Stimulated activated CD8-positive, alpha-beta memory T cell treated with anti-CD3 and anti-CD28 coated beads, Interleukin-7, amount 100 ng/mL, for 1 hour (primary cell): ENCODE results near the gene CASD1.

Experiments
- DNase-seq, 2 donors: peaks; one replicate each; pipeline ENCODE4 v3.0.0-alpha.2; 2020; ENCODE audit warnings: low read depth in 2 of 2

Gene CASD1

DNA sequence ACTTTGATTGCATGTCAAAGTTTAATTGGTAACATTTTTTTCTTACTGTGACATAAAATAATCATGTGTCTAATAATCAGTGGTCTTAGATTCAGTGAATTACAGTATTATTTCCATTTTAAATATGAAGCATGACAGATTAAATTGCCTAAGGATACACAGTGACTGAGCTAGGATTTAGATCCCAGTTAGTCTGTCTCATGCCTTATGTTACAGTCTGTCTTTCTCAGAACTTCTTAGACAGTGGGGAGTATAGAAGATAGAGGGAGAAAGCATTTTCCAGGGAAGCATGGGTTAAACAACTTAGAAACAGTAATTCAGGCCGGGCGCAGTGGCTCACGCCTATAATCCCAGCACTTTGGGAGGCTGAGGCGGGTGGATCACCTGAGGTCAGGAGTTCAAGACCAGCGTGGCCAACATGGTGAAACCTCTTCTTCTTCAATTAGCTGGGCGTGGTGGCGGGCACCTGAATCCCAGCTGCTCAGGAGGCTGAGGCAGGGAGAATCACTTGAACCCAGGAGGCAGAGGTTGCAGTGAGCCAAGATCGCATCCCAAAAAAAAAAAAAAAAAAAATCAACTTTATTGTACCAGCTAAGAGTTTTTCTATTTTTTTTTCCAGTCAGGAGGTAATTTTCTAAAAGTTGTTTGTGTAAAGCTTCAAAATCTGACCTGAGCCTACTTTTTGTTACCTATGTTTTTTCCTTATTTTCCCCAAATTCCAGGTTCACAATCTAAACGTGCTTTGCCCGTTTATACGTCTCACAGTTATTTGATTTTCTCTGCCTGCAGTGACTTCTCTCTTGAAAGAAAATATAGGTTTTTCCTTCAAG is 3.3 kb downstream of the CASD1 start:
- DNase-seq, result no peak

DNA sequence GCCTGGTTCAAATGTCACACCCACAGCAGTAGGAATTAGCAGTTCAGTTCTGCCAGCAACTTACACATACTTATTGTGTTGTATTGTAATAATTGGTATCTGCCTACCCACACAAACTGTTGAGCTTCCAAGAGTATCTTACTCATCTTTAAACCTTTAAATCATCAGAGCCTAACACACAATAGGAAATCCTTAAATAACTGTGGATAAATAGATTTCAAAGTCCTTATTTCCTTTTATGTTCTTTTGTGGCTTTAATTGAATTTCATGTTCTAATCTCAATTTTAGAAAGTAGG is 3.9 kb downstream of the CASD1 start:
- DNase-seq, result no peak

DNA sequence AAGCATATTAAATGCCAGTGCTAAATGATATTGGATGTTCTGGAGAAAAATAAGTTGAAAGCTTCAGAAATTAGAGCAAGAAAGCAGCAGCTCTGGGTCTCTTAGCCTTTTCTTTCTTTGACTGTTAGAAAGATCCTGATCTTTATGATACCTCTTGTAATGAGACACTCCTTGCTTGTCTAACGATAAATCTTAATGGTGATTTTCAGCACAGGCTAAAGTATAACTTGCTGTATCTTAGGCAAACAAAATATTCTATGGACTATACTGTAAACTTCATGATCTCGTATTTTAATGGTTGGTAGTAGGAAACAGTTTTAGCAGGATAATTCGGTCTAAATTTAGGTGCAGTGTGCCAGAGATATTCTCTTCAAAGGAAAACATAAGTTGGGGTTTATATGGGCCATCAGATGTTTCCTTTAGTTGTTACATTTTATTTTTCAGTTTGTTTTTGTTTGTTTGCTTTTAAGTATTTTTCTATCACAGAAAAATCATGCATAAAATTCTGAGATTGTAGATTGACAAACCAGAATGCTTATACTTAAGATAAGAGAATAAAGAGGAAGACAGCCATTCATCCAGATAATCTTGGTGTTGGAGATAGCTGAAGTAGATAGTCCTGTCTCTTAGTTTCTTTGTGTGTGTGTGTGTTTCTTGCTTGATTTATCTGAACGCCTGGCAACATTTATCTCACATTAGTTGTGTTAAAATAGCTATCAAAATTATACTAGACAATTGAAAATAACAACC is 4.7 kb downstream of the CASD1 start:
- no peak for DNase-seq

DNA sequence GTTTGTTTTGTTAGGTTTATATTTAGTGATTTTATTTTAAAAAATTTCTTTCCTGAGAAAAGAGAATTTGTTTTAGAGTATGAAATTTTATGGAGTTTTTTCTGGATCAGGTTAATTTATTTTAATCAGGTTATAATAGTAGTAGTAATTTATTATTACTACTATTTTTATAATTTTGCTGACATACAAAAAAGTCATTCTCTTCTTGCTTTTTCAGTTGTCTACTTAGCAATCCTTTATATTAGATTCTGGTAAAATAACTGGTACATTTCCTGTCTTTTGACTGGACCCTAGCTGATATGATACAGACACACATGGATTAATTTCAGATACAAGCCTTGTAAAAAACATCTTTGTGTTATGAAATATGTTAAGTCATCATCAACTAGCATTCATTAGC is 5.3 kb downstream of the CASD1 start:
- no peak for DNase-seq

DNA sequence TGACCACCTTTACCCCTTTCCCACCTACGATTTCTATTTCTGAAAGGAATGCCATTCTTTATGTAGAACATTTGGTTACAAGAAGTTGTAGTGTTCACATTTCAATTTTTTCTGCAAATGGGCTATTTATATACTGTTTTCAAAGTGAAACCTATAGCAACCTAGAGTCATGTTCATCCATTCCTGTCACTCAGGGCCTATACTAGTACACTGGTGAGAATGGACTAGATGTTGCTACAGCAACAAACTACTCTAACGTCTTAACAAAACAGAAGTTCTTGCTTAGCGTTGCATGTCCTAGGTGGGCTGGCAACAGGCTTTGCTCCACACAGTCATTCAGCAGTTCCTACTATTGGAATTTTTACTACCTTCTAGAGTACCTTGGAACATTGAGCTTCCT is 16.3 kb downstream of the CASD1 start:
- DNase-seq, result no peak

DNA sequence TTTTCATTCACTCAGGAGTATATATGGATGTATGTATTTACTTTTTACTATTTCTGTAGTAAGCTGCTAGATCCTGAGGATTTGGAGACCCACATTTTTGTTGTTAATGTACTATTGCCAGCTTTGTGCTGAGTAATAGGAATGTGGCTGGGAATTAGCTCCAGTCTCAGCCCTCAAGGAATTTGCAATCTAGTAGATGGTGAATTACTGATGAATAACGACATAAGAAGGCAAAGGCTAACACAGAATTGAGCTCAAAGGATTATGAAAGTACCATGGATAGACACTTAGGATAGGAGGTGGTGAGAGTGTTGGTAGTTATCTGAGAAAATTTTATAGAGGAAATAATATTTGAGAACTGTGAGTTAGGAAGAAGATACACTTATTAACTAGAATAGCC is 19.9 kb downstream of the CASD1 start:
- no peak for DNase-seq

DNA sequence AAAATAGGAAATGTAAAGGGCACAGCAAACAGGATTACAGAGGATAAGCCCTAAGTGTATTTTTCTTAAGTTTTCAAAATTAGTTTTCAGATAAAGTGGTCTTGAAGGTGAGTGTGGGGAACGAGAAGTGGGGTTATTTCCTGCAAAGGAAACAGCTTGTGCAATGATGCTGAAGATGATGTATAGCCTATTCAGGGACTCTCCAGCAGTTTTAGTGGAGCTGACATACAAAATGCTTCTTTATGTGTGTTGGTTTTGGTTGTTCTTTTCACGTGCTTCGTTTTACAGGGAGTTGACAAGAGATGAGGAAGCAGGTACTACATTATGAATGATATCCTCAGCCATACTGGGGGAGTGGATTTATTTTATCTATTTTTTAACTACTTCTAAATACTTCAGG is 20.5 kb downstream of the CASD1 start:
- no peak for DNase-seq

DNA sequence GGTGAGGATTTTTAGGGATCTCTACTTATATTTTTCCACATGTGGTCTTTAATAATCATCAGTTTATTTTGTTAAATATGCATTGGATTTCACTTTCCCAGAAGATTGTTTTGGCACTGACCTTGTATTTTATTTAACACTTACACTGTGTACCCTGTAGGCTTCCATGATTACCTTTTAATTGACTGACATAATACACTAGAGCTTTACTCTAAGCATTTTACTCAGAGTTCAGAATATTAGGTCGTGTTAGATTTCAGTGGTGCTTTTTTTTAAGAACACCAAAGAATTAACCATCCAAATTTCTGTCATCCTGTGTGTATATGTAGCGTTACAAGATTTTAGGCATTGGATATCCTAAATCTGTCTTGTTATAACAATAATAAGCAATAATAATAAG is 23.1 kb downstream of the CASD1 start:
- no peak for DNase-seq

DNA sequence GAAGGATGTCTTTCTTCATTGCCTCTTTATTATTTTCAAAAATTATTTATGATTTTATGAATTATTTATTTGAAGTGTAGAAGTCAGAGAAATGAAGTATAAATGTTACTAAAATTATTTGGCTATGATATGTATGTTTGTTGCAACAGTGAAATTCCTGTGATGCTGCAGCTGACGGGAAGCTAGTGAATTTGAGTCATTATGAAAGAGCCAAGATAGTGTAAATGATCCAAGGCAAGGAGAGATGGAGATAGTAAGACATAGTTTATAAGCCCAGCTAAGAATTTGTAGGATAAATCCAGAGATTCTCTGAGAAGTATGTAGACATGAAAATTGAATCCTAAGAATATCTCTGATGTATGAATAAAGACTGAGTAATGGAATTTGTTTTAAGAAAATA is 30.8 kb downstream of the CASD1 start:
- DNase-seq, result no peak

DNA sequence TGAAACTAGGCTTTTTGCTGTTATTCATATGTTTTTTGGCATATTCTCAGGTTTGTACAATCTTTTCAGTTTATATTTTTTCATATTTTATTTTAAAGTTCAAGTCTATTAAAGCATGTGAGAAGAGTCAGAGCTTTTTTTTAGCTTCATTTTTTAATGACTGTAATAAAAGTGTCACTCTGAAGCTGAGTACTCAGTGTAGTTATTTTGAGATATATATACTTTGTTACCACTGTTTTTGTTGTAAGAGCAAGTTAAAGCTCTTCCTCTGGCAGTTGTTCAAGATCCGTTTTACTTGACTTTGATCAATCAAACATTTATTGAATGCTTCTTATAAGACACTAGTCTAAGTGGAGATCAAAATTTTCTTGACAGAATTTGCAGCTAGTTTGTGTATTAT is 37.5 kb downstream of the CASD1 start:
- no peak for DNase-seq

DNA sequence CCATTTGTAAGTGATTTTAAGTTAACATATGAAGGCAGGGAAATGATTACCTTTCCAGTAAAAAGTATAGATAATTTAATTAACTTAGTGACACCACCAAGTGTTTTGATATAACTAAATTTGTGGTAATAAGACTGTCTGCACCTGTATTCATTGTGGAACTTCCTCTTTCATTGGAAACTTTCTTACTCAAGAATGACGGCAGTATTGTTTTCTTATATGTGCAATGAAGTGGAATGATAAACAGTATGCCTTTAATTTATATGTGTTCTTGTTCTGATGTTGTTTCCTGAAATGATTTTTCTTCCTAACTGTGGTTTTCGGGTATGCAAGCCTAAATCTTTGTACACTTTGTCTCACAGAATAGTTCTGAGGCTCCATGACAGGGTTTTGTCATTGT is 46.4 kb downstream of the CASD1 start:
- DNase-seq, result no peak

DNA sequence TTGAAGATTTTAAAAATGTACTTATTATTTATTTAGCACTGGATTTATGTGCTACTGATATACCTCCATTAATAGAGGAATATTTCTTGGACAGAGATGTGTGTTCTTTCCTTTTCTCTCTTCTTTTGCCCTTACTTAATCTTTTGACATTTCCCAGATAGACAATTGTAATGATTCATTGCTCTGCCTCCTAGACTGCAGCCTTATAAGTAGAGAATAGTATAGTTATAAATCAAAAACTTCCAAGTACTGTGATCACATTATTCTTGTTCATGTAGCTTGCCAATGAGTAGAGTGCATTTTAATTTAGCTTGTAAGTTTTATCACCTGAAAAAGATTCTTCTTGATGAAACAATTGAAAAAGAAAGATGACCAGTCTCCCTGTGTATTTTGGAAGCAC is 47.6 kb downstream of the CASD1 start:
- DNase-seq, result no peak

DNA sequence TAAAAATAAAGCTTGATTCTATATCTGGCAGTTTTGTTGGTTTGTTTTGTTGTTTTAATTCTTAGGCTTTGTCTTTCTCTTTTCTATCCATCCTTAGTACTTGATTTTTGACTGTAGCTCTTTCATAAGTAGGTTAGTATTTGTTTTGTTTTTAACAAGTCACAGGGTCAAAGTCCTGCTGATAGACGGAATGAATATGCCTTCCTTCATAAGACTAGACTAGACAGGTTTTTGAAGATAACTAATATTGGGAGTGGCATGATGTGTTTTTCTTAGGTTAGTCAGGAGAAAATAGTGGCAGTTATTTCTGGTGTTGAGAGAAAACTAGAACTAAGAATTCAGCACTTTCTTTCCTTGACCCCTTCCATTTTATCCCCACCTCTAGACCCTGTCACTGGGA is 50.4 kb downstream of the CASD1 start:
- DNase-seq, result no peak

DNA sequence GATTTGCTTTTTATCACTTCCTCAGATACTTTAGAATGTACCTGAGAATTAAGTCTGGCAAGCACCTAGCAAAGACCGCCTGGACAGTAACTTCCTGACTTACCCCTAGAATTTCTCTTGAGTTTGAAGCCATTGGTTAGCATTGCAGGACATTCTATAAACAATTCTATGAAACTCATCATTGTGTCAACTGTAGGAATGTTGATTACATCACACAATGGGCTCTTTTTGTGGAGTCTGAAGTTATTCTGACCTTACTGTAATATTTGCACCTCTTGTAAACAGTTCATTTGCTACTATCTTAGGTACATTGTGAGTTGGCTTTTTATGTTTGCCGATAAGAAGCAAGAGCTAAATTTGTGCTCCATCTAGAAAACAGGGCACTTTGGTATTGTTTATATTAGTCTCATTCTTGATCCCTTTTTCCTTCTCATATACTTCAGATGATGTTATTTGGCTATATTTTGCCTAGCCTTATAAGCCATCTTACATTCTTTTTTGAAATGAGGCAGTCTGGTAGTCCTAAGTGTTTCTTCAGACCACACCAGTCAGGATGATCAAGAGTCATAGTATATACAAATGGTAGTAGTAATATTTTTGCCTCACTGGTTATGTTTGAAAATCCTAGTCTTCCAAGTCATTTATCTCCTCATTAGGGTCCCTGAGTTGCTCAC is 52.4 kb downstream of the CASD1 start:
- DNase-seq, result no peak

DNA sequence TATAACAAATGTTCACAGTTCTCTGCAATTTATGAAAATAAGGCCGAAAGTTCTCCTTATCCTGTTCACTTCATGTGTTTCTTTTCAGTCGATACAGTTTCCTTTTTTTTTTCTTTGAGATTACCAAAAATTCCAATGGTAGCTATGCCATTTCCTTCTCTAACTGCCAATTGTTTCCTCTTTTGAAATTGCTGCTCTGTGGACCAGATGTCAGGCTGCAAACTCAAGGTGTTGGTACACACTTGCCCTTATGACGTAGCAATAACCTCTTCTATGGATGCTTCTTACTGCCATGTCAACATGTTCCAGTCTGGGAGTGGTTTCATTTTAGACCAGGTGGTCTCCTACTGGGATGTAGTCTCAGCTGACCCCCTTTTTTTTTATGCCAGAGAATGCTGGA is 52.9 kb downstream of the CASD1 start:
- DNase-seq, result no peak

DNA sequence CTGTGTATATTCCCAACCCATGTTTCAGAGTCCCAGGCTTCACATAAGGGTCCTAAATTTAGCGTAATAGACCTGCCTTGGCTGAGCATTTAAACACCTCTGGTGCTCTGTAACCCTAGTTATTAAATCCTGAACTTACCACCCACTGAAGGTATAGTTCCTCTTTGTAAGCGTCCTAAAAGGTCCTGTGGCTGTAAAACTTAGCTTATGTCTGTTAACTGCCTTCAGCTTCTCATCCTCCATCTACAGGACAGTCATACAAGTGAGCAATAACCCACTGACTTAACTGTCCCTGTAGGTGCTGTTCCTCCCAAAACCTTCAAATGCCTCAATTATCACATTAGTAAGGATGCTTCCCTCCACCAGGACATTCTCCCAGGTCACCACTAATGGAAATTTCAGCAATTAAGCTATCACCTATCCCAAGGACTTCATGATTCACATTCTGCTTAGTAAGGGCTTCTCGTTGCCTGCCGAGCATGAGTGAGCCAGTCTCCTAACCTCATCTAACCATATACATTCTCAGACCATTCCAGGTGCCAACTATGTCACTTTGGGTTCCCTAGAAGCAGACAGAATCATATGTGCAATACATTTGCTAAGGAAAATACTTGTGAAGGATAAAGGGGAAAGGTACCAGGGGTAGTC is 55.8 kb downstream of the CASD1 start:
- DNase-seq, result no peak

DNA sequence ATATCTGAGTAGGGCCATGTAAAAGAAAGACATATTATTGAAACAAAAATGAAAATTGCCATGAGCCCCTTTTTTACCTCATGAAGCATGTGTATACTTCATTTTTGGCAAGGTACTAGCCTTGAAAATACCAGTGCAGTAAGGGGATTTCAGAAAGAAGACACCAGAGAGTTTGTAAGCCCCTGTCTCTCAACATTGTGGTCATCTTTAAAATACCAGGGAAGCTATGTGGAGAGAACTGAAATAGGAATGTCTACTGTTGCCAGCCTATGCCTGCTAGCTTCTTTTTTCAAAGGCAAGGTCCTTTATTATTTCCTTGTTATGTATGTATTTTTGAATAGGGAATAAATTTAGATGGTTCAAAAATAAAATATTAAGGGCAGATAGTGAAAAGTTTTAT is 57.8 kb downstream of the CASD1 start:
- DNase-seq, result no peak

DNA sequence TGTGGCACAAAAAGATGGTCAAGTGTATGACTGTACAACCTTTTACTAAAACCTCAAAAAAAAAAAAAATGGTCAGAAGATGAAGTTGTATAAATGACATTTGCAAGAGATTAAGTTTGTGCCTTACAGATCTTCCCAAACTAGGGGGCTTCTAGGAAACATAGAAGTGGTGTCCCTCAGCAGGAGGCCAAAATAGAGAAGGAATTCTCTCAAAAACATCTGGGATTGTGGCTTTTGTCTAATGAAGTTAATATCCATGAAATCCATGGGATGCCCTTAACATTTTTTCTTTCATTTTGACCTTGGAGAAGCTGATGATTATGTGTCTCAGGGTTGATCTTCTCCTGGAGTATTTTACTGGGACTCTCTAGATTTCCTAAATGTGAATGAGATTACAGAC is 62.2 kb downstream of the CASD1 start:
- no peak for DNase-seq

DNA sequence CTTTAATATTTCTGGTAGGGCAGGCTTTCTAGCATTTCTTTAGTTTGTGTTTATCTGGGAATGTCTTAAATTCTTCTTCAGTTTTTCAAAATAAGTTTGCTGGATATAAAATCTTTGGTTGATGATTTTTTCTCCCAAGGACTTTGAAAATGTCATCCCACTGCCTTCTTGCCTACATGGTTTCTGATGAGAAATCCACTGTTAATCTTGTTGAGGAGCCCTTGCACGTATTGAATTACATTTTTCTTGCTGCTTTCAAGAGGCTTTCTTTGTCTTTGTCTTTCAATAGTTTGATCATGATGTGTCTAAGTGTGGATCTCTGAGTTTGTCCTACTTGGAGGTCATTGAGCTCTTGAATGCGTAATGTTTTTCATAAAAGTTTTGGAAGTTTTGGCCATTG is 66.0 kb downstream of the CASD1 start:
- no peak for DNase-seq

DNA sequence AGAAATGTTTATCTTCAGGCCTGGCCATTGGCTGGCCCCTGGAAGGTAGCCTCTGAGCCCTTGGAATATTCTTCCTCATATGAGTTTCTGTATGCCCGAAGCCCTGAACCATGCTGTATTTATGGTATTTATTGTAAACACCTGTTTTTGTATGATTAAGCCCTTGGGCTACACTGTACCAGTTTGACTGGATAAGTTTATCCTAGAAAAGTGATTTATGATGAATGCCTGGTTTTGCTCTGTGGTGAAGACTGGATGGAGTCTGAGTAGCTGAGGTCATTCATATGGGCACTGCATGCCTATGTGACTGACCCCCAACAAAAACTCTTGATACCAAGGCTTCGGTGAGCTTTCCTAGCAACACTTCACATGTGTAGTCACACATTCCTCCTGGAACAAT is 66.7 kb downstream of the CASD1 start:
- no peak for DNase-seq

DNA sequence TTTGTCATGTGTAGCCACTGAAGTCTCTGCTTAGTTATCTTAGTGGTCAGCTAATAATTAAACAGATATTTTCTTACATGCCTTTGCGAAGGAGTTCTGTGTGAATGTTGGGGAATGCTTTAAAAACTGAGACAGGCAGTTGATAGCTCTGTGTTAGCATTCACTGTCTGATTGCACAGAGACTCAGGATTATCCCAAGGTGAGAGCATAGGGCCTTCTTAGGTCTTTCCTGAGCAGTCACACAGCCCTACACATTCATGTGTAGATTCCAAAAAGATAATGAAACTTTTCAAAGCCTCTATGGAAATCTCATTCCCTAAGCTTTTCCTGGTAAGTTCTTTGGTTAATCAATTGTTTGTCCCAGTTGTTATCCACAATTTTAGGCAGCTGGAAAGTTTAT is 67.7 kb downstream of the CASD1 start:
- no peak for DNase-seq

DNA sequence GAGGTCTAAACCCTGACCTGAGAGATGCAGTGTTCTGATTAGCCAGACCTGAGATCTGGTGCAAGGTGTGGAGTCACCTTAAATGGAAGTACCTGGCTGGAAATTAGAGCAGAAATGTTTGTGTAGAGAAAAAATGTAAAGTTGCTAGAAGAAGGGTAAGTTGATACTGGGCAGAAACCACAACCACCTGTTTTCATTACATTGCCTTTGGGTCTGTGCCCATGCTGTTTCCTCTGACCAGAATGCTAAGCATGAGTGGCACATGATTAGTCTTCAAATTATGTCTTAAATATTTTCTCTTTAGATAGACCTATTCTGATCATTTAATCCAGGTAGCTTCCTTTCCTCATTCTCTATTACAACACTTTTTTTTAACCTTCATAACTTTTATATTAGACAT is 69.0 kb downstream of the CASD1 start:
- no peak for DNase-seq

DNA sequence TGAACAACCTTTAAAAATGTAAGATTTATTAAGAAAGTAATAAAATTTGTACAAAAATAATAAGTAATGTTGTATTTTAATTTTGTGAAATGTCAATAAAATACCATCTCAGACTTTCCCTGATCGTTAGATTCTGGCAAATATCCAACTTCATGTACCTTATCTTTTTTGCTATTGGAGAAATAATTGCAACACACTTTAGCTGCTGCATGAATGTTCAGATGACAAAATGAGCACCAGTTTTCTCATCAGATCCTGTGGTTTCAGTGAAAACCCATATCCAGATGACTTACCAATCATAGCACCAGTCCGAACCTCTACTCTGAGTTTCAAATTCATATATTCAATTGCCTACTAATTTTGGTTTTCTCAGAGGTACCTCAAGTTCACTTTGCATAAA is 69.9 kb downstream of the CASD1 start:
- no peak for DNase-seq
